Measurements from ENCODE around the gene AMIGO2. TPM values are rescaled to one million over a fixed set of nuclear protein-coding genes. Genes with fewer than 3 reads are reported as not detected.
A peak's percentile ranks its signal among the peaks of the same experiment; 100 is the strongest.

AMIGO2 gene
- total and polyA plus RNA-seq, 10 donors = 6.7 to 27.1 (median 18.0) TPM

- Histone ChIP-seq H3K9me3 (no peaks in the 10 kb centered on the region), H3K4me1 (peaks cover 0 to 15% (median 6%) of the 10 kb centered on the region in 6 donors), H3K36me3 (no peaks in the 10 kb centered on the region), H3K27ac (no peak overlapping the region), H3K27me3 (replicated peaks in 1 of 7) (no peaks in the 10 kb centered on the region), H3K4me3 (no peak overlapping the region)
- intact Hi-C loops (cut with DNase I; ENCODE audit: low total_unique reads) = loop anchor here (5.0 kb wide), 2 partner anchors 368 to 653 kb away; no protein-coding TSS in a partner anchor
- TF ChIP-seq POLR2AphosphoS5 (IDR thresholded peaks at IDR 0.05) (no peak), POLR2A (IDR thresholded peaks at IDR 0.05) (no peak)
- TF ChIP-seq, protein P1, sequence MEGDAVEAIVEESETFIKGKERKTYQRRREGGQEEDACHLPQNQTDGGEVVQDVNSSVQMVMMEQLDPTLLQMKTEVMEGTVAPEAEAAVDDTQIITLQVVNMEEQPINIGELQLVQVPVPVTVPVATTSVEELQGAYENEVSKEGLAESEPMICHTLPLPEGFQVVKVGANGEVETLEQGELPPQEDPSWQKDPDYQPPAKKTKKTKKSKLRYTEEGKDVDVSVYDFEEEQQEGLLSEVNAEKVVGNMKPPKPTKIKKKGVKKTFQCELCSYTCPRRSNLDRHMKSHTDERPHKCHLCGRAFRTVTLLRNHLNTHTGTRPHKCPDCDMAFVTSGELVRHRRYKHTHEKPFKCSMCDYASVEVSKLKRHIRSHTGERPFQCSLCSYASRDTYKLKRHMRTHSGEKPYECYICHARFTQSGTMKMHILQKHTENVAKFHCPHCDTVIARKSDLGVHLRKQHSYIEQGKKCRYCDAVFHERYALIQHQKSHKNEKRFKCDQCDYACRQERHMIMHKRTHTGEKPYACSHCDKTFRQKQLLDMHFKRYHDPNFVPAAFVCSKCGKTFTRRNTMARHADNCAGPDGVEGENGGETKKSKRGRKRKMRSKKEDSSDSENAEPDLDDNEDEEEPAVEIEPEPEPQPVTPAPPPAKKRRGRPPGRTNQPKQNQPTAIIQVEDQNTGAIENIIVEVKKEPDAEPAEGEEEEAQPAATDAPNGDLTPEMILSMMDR (IDR thresholded peaks at IDR 0.05 in 8 of 11, conservative IDR thresholded peaks at IDR 0.05 in 3 of 11) = no peak
- WGBS, 5 donors = 79 to 93% (median 89%) methylated on average over 2 of the region's 2 CpGs
- no peak for DNase-seq
Measured at GRCh38 chr12:47034661-47035060, 45.1 kb downstream of the AMIGO2 start.

DNA sequence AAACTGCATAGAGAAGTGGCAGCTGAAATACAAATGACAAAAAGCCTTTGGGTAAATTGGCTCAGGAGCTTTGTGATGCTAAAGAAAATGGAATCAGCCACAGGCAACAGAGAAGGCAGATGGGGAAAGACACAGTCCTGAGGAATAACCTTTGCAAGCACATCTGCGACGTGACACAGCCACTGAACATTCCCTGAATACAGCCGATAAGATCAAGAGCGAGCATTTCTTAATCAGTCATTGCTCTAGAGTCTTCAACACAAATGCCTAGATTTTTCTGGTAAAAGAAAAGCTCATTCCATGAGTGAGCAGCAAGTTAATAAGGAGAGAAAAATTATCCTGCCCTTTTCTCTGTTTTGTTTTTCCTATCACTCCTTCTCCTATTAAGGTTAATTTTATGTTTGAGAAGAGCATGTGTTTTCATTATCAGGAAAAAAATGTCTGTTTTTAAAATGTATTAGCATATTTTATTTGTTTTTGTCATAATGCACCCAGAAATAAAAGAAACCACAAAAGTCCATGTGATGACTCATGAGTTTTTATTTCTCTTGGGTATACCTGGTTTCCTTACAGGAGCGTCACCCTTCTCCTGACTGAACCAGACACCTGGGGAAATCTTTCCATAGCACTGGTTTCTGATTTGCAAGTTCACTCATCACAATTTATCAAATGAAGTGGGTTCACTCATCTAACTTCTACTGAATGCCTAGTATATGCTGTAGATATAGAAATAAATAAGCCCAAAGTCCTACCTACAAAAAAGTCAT, 45.8 kb downstream of the AMIGO2 start:
- Histone ChIP-seq H3K27me3 (replicated peaks in 1 of 7) (no peaks in the 10 kb centered on the region), H3K4me1 (peaks cover 0 to 15% (median 6%) of the 10 kb centered on the region in 6 donors), H3K4me3 (no peak overlapping the region), H3K36me3 (no peaks in the 10 kb centered on the region), H3K9me3 (no peaks in the 10 kb centered on the region), H3K27ac (no peak overlapping the region)
- TF ChIP-seq POLR2A (IDR thresholded peaks at IDR 0.05) (no peak), POLR2AphosphoS5 (IDR thresholded peaks at IDR 0.05) (no peak)
- TF ChIP-seq, protein P1 (IDR thresholded peaks at IDR 0.05 in 8 of 11, conservative IDR thresholded peaks at IDR 0.05 in 3 of 11) = no peak
- WGBS, 5 donors = 84 to 93% (median 90%) methylated on average over 5 of the region's 5 CpGs
- no peak for DNase-seq
- intact Hi-C loops (cut with DNase I; ENCODE audit: low total_unique reads) = loop anchor here (5.0 kb wide), 2 partner anchors 368 to 653 kb away; no protein-coding TSS in a partner anchor

DNA sequence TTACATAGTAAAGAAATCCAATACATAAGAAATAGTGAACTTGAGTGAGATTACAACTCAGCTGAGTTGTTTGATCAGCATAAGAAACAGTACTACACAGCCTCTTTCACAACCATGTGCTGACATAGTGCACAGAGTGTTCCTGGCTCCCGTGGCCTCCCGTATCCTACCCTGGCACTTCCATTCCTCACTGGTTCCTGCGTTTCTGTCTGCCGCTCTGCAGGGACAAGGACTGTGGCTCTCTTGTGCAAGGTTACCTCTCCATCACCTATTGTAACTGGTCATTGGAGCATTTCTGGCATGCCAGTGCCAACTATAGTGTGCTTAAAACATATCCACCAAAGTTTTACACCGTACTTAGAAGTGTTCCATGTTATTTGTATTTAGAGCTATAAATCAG, 46.7 kb downstream of the AMIGO2 start:
- H3K27ac ChIP-seq = peak overlapping the region in 1 of 8 donors; percentile 1
- H3K4me1 ChIP-seq = peaks cover 0 to 15% (median 6%) of the 10 kb centered on the region in 6 donors
- TF ChIP-seq, protein P1 (IDR thresholded peaks at IDR 0.05 in 8 of 11, conservative IDR thresholded peaks at IDR 0.05 in 3 of 11) = no peak
- TF ChIP-seq POLR2AphosphoS5 (IDR thresholded peaks at IDR 0.05) (no peak), POLR2A (IDR thresholded peaks at IDR 0.05) (no peak)
- no peak for DNase-seq
- H3K27me3 ChIP-seq (replicated peaks in 1 of 7) = no peaks in the 10 kb centered on the region
- 57 to 80% (median 66%) methylated on average over 5 of the region's 5 CpGs for WGBS, 5 donors
- no peaks in the 10 kb centered on the region for H3K9me3 ChIP-seq
- no peak overlapping the region for H3K4me3 ChIP-seq
- intact Hi-C loops (cut with DNase I; ENCODE audit: low total_unique reads) = loop anchor here (5.0 kb wide), 2 partner anchors 369 to 654 kb away; no protein-coding TSS in a partner anchor
- no peaks in the 10 kb centered on the region for H3K36me3 ChIP-seq

- no peak for DNase-seq
- intact Hi-C loops (cut with DNase I; ENCODE audit: low total_unique reads) = loop anchor here (5.0 kb wide), 2 partner anchors 370 to 655 kb away; no protein-coding TSS in a partner anchor
Measured at GRCh38 chr12:47032644-47033043, 47.1 kb downstream of the AMIGO2 start.

More at GRCh38 chr12:47032644-47033043, 47.1 kb downstream of the AMIGO2 start:
- Histone ChIP-seq H3K27me3 (replicated peaks in 1 of 7) (no peaks in the 10 kb centered on the region), H3K4me1 (peaks cover 0 to 15% (median 6%) of the 10 kb centered on the region in 6 donors), H3K27ac (peak overlapping the region in 1 of 8 donors; percentile 1), H3K36me3 (no peaks in the 10 kb centered on the region), H3K4me3 (no peak overlapping the region), H3K9me3 (no peaks in the 10 kb centered on the region)
- TF ChIP-seq POLR2A (IDR thresholded peaks at IDR 0.05) (no peak), POLR2AphosphoS5 (IDR thresholded peaks at IDR 0.05) (no peak)
- TF ChIP-seq, protein P1 (IDR thresholded peaks at IDR 0.05 in 8 of 11, conservative IDR thresholded peaks at IDR 0.05 in 3 of 11) = peak in 10 of 11 experiments; percentile 24 to 80 (median 64)
- WGBS, 5 donors = 2 to 4% (median 3%) methylated on average over 1 of the region's 1 CpG
